ENCODE results near the gene MAD1L1.

Gene MAD1L1

DNA sequence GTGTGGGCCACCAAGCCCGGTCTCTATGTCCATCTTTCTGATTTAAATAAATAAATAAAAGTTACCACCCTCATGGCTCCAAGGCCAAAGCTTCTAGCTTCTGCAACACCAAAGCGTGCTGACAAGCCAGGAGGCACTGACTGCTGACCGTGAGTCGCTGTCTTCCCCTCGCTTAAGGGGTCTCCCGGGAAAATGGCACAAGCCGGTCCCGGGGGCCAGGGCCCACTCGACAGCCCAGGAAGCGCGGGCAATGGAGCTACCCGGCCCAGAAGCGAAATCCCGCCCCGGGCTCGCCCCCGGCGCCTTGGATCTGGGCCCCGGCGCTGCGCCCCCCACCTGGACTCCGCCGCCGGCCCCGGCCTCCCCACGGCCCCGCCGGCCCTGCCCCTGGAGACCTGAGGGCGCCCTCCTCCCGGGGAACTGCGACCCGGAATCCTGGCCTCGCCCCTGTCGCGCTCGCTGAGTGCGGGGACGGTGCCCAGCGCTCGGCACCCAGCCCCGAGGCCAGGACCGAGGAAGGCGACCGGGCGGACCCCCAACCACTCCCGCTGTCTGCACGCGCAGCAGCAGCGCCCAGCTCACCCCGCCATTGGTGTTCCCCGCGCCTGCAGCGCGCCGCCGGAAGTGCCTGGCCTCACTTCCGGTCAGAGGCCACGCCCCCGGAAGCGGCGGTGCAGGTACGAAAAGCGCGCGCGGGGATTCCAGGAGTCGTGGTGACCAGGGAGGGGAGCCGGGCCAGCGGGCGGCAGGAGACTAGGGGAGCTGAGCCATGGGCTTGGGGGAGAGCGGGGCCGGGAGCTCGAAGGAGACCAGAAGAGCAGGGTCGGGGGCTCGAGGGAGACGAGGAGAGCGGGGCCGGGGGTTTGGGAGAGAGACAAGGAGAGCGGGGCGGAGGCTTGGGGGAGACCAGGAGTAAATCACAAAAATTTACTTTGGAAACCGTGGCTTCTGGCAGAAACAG is 9.1 kb upstream of the MAD1L1 start, which contains the start of the genes MRM2 and NUDT1:
MRM2 (minus strand) TSS at position 626 of the 961 bp plus-strand sequence; CDS start at position 590, 36 bp downstream.
NUDT1 (plus strand) TSS at position 647 of the 961 bp plus-strand sequence. CDS start 2,349 bp downstream, outside the sequence.
- DNase-seq, result peak; percentile 58

DNA sequence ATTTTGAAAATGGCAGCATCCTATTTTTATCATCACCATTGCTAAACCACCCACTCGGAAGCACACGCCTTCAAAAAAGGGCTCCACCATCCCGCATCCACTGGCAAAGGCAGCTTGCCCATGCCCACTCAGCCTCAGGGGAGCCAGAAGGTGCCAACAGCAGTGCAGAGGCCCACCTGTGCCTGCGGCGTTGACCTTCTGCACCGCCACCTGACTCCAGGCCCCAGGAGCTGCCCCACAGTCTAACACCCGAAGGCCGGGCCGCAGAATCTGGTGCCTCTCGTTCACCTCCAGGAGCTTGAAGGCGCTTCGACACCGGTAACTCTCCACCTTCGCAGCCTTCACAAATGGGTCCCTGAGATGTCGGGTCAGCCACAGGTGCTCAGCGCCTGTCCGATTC is 6.5 kb upstream of the MAD1L1 start:
- no peak for DNase-seq

DNA sequence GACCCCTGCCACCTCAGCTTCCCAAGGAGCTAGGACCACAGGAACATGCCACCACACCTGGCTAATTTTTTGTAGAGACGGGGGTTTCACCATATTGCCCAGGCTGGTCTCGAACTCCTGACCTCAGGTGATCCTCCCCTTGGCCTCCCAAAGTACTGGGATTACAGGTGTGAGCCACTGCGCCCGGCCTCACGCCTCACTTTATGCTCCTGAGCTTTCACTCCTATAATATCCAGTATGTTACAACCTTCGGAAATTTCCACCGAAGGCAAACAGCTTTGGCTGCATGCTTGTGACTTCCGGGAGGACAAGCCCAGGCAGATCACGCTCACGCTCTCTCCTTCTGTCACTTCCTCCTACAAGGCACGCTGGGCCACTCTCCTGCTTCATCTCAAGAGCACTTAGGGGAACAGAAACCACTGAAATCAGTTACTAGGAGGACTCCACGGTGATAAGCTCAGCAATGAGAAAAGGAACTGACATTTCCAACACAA is 4.4 kb upstream of the MAD1L1 start:
- DNase-seq, result no peak

DNA sequence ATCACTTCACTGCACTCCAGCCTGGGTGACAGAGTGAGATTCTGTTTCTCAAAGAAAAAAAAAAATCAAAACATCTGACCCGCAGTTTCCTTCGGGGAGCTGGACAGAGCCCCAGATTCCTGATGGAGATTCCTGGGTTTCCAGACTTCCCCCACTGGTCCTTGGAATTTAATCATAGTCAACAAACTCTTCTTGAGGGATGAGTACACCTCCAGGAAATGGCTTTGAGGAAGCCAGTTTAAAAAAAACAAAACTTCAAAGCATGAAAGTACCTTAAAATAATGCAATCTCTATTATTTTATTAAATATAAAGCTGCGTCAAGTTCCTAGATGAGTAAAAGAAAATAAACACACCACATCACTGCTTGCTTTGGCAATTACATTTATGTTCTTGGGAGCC is 1.2 kb upstream of the MAD1L1 start:
- no peak for DNase-seq

DNA sequence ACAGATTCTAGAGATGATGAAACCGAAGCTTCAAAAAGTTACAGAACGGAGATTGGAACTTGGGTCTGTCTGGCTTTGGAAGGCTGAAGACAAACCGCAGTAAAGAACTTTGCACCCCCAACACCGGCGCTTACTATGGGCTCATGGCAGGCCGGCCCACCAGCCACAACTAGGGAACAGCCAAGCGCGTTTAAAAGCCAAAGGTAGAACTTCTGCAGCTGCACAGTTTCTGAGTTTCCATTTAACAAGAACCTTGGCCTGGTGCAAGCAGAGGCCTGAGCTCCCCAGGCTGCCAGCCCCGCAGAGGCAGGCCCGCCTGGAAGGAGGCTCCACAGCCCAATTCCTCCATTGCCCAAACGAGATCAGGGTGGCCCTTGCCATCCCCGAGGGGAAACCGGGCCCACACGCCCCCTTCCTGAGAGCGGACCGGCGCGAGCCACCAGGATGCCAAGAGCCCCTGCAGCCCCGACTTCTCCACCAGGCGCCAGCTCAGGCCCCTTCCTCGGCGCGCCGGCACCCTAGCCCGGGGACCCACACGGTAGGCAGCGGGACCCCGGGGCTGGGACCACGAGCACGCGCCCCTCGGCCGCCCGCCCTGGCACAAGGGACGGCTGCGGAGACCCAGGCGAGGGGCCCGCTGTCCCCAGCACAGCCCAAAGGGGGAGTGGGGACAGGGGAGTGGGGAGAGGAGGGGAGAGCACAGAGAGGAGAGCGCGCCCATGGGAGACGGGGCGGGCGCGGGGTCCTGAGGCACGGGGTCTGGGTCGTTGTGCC is 566 bp downstream of the MAD1L1 start:
- no peak for DNase-seq

DNA sequence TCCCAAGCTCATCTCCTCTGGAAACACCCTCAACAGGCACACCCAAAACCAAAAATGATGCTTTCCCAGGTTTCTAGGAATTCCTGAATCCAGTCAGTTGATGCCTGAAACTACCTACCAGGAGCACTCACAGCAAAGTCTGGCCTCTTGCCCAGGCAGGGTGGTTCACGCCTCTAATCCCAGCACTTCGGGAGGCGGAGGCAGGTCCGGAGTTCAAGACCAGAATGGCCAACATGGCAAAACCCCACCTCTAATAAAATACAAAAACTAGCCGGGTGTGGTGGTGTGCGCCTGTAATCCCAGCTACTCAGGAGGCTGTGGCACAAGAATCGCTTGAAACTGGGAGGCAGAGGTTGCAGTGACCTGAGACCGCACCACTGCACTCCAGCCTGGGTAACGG is 1.9 kb downstream of the MAD1L1 start:
- no peak for DNase-seq

DNA sequence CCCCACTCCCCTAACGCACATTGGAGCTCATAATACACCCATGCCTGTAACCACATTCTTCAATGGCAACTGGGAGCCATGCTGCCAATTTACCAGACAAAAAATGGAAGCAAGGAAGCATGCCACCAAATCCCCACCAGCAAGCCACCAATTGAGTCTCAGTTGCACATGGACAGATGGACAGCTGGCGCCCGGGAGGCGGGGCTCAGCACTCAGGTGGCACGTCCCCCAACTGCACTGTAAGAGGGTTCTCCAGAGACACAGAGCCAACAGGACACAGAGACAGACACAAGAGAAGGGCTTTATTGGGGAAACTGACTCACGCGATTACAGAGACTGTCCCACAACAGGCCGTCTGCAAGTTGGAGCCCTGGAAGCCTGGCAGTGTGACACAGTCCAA is 2.5 kb downstream of the MAD1L1 start:
- DNase-seq, result no peak

DNA sequence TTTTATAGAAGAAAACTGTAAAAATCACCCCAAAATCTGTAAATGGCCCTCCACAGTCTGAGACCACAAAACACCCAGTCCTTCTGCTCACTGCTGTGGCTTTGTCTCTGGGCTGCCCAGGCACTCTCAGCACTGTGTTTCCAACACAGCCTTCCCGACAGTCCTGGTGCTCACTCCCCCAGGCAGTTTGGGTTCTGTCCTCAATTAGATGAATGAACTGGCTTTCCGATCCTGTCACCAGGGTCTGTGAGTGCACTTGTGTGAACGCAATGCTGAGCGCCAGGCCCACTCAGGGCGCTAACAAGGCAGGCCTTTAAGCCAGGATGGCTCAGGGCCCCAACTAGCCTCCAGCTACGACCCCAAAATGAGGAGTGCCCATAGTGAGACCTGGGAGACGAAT is 3.3 kb downstream of the MAD1L1 start:
- no peak for DNase-seq

DNA sequence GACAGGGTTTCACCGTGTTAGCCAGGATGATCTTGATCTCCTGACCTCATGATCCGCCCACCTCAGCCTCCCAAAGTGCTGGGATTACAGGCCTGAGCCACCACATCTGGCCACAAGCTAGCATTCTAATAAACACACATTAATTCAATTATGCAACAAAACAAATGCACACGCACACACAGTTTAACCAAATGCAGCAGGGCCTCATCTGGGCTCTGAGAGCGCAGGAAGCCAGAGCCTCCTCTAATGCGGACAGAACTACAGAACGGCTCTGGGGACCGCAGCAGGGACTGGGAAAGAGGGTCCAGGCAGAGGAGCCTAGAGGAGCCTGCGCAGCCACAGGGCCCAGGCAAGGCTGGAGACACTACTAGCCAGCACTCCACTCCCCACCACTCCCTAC is 3.8 kb downstream of the MAD1L1 start:
- no peak for DNase-seq

DNA sequence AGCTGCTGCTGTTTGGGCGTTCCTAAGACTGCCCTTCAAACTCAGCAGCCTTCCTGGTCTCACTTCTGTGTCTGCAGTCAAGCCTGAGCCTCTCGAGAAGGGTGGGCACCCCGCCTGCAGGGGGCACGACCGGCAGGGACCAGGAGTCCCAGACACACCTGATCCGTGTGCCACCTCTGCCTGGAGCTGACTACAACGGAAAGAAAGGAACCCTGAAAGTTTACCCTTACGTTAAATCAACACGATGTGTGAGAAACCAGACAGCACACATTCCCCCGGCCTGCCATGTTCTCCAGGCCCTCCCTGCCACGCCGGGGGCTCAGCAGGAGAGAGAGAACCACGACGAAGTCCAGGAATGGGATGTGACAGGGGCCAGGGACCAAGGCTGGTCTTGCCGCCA is 5.0 kb downstream of the MAD1L1 start:
- no peak for DNase-seq

DNA sequence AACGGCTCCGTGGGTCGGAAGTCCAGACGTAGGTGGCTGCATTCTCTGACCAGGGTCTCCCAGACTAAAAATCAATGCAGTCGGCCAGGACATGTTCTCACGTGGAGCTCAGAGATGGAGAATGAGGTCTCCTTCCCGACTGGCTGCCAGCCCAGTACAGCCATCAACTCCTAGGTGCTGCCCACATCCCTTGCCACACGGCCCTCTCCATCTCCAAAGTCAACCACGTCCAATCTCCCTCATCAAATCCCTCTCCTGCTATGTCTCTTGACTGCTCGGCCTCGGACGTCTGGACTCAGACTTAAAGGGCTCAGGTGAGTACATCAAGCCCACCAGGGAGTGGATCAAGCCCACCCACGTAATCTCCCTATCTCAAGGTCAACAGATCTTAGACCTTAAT is 6.9 kb downstream of the MAD1L1 start:
- no peak for DNase-seq

DNA sequence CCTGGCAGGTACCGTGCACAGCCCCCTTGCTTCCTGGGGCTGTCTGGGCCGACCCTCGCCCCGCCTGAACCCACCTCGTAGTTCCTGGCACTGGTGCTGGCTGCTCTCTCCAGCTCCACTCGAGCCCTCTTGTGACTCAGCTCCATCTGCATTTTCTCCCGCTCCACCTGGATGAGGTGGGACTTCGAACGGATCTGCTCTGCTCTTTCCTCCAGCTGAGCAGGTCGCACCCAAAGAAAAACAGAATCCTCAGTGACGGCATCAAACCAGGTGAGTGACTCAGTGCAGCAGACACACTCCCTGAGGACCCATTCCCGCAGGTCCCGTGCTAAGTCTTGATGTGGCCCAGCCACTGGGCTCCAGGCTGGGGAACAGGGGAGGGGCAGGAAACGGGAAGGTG is 7.4 kb downstream of the MAD1L1 start:
- no peak for DNase-seq

DNA sequence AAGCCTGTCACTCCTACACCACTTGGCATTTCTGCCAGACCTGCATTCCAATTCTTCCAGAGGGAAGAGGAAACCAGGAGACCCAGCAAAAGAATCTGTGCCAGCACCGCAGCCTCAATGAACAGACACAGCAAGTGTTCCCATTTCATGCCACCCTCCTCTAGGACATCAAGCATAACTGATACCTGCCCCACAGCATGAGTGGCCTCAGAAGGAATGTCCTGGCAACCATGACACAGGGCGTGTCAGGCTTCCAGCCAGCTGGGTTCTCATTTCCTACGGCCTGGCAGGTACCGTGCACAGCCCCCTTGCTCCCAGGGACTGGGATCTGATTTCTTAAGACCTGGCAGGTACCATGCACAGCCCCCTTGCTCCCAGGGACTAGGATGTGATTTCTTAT is 7.8 kb downstream of the MAD1L1 start:
- DNase-seq, result no peak

DNA sequence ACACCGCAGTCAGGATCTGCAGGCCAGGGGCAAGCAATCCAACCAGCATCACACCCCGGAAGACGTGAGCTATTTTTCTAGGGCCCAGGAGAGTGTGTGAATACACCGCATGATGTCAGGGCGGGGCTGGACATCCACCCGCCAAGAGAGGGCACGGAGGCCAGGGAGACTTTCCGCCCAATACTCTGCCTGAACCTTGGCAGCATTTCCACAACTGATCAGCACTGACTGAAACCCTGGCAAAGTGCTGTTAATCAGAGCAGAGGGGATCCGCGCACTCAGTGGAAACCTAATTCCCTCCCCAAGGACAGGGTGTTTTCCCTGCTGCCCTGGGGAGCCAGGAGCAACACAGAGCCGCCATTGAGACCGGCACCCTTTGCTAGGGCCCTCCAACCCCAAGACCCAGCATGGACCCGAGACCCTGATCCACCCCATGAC is 8.2 kb downstream of the MAD1L1 start:
- DNase-seq, result no peak

DNA sequence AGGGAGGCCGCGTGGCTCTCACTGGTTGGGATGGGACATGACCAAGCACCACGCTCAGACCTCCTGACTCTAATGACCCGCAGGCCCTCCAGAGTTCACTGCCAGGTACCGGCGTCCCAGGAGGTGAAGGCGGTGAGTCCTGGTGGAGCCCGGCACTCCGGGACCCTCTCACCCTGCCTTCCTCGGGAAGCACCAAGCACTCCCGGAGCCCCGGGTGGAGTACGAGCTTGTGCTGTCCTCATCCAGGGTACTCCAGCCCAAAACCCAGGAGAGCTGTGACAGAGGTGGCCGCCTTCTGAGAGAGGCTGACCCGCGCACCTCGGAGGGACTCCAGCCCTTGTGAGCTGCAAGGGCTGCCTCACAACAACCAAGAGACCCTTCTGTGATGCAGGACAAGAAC is 9.4 kb downstream of the MAD1L1 start:
- DNase-seq, result no peak

DNA sequence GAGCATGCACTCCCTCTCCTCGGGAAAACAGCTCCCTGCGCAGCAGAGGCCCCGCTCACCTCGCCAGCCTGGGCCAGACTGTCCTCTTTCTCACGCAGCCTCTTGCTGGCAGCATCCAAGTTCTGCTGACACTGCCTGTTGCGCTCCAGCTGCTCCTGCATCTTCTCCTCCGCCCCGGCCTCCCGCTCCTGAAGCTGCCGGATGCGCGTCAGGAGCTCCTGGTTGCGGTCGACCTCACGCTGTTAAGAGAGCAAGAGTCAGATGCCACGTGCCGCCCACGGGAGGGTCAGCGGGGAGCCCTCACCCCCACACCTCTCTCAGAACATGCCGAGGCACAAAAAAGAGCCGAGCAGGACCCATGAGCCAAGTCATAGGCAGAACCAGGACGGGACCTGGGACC is 10.2 kb downstream of the MAD1L1 start:
- no peak for DNase-seq

DNA sequence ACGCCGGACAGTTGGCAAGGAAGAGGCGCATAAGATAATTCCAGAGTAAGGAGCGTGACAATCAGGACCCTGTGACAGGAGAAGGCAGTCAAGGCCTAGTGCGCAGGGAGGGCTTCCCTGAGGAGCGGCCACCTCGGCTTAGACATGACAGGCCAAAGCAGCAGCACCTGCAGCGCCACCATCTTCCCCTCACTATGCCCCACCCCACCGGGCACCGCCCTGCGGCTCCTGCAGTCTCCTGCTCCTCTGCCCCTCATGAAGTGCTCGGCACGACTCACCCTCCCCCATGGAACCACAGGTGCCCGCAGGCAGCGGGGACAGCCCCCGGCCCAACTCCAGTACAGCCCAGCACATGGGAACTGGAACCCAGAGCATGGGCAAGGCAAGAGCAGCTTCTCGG is 11.8 kb downstream of the MAD1L1 start:
- no peak for DNase-seq

DNA sequence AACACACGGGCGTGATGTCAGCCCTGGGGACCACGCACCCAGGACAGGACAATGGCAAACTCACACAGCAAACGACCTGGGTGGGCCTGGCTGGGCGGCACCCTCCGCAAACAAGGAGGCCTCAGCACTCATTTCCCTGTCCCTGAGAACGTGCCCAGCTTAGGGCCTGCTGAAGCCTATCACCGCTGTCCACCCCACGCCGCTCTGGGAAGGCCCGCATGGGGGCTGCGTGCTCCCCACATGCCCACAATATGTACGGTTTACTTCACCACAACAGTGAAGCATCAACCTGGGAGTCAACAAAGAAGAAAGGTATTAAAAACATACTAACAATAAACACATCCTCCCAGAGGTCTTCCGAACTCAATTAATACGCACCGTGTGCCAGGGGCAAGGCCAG is 12.2 kb downstream of the MAD1L1 start:
- DNase-seq, result no peak

DNA sequence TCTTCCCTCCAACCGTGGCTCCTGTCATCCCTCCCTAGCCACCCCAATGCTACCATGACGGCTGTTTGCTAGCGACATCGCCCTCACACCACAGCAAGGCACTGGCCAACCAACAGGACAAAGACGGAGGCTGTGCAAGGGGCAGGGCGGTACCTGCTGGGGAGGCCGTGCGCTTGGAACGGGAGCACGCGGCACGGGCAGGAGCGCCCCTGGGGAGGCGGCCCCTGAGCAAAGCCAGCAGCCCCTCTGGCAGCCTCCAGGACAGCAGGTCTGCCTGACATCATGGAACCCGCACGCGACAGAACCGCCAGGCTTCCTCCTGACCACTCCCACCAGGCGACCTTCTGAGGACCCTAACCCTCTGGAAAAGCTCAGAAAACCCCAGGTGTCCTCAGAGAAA is 12.7 kb downstream of the MAD1L1 start:
- no peak for DNase-seq

DNA sequence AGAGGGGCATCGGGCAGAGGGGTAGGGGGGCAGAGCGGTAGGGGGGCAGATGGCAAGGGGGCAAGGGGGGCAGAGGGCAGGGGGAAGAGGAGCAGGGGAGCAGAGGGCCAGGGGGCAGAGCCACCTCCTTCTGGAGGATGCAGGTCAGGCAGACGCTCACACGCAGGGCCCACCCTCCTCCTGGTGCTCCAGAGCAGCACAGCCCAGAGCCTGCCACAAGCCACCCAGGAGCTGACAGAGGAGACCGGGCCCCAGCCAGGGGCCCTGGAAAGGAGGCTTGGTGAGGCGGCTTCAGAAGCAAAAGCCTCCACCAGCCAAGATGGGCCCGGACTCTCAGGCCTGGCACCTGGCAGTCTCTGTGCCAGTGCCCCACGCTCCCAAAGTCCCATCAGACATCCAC is 13.1 kb downstream of the MAD1L1 start:
- no peak for DNase-seq

DNA sequence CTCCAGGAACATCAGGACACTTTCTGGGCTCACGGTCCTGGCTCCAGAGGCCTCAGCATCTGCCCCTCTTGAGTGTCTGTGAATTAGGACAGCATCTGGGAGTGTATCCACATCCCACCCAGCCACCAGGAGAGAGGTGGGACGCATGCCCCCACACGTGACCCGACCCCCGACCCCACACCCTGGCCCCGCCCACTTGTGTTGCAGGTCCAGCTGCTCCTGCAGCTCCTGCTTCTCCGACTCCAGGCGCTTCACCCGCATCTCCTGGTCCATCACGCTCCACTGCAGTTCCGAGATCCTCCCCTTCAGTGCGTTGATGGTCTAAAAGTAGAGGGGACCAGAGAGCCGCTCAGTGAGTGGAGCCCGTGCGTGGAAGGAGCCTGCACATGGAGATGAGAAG is 13.6 kb downstream of the MAD1L1 start:
- no peak for DNase-seq

DNA sequence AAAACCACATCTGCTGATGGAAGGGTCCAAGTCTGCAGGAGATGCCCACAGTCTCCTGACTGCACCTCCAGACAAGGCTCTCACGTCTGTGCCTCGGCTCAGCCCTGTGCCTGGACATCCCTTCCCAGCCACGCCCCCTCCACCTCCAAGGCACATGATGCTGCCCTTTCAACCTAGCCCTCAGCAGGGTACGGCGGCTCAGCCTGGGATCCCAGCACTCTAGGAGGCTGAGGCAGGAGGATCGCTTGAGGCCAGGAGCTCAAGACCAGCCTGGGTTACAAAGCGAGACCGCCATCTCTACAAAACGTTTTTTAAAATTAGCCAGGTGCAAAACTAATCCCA is 14.3 kb downstream of the MAD1L1 start:
- no peak for DNase-seq

DNA sequence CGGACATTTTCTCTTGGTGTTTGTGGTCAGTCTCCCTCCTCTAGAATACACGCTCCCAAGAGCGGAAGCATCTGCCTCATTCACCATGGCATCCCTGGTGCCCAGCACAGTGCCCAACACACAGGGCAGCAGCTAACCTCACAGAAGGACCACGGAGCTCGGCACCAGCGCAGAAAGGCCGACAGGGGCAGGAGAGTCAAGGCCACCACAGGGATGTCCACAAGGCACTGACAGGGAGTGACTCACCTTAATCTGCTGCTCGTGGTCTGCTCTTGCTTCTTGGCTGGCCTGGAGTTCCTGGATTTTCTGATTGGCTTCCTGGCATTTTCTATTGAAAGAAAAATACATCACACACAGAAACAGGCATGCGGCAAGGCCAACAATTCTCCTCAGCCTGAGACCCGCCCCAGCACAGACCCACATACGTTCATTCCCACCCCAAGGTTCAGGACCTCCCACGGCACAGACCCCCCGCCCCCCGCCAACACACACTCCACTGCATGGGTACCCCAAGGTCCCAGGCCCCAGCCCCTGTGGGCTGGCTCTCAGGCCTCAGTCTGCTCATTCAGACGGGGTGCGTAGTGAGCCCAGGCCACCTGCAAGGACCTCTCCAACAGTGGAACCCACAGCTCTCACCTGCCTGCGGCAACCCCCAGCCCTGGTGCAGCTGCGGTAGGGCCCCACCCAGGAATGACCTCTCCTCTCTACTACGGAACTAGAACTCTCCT is 14.9 kb downstream of the MAD1L1 start:
- DNase-seq, result no peak
